Activated naive CD4-positive, alpha-beta T cell treated with Interleukin-2 at 50 U/mL for 16 hours (primary cell): Measurements from ENCODE around the gene ARMC2.
A peak's percentile ranks its signal among the peaks of the same experiment; 100 is the strongest.
"Not testable (repeated sequence)": the region's sequence is repeated elsewhere in the genome, so short reads cannot be mapped to it uniquely, and the experiment has no call there.

ENCODE experiments used
- DNase-seq: peaks from one replicate; pipeline ENCODE4 v3.0.0-alpha.2; 2020

Gene ARMC2

DNA sequence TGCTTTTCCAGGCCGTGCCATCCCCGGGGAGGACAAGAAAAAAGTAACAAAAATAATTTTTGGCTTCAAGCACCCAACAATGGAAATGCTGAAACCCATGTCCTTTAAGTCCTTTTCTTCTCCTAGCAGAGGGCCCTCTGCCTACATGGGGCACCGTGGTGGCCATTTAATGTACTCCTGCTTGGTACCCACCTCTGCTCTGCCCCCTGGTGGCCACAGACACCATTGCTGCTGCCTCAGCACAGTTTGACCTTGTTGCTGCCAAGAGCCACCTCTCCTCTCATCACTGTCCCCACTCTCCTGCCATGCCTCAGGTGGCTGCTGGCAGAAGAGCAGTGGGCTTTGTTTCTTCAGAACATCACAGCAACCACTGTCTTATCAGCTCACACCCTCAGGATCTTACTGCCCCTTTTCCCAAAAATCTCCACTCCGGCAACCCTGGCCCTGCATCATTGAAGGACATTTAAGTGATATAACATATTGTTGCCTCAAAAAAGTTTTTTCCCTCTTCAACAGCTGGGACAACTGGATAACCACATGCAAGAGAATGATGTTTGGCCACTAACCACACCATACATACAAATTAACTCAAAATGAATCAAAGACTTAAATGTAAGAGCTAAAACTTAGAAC lies 12.9 kb upstream of the ARMC2 start:
- peak; percentile 87 for DNase-seq

DNA sequence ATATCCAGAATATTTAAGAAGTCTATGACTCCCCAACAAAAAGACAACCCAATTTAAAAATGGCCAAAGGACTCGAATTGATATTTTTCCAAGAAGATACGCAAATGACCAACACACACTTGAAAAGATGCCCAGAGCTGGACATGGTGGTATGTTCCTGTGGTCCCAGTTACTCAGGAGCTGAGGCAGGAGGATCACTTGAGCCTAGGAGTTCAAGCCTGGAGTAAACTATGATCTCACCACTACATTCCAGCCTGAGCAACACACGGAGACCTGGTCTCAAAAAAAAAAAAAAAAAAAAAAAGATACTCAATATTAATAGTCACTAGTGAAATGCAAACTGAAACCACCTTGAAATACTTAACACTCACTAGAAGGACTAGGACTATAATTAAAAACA lies 12.2 kb upstream of the ARMC2 start:
- DNase-seq, result no peak

DNA sequence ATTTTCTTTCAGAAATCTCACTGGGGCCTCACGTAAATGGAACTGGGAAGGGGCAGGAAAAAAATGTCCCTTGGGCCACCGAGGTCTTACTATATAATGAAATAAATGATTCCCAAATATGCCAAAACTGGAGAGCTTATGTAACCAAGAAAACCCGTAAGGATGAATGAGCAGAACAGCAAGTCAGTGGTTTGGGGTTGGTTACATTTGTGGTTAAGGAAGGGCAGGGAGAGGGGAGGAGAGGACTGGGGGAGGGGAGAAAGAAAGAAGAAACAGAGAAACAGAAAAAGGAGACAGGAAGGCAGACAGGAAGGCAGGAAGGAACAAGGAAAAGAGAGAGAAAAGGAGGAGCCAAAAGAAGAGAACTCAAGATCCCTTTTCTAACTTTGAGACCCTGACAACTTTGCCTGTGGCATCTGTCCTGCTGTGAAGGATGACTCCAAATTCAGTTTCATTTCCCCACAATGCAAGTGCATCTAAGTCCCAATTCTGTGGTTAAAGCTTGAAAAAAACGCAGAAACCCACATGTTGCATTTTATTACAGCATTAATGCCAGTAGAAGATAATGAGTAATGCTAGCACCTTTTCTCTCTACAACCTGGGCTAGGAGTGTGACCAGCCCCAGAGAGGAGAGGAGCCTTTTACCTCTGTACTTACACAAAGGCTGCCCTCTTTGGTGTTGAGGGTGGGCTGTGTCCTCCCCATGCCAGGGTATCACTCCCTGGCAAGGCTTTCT lies 10.8 kb upstream of the ARMC2 start:
- no peak for DNase-seq

GRCh38 chr6:108838101-108838717 lies 10.0 kb upstream of the ARMC2 start:
- DNase-seq, result no peak

- DNase-seq, result no peak
These were observed 9.1 kb upstream of the ARMC2 start for GRCh38 chr6:108839083-108839642.

DNA sequence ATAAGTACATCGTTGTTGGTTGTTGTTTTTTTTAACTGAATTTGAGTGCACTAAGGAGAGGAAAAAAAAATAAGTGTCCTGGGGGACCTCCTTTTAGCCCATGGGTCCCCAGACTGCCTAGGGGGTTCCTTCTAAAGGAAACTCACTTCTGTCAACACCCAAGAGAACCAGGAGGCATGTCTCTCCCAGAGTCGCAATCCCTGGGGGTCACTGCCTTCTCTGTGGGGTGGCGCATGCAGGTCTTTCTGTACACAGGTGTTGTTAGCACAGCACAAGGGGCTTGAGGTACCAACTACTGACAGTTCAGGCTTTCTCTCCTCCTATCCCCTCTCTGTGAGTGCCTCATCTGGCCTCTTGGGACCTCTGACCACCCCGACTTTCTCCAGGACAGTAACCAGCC lies 7.3 kb upstream of the ARMC2 start:
- DNase-seq, result no peak

DNA sequence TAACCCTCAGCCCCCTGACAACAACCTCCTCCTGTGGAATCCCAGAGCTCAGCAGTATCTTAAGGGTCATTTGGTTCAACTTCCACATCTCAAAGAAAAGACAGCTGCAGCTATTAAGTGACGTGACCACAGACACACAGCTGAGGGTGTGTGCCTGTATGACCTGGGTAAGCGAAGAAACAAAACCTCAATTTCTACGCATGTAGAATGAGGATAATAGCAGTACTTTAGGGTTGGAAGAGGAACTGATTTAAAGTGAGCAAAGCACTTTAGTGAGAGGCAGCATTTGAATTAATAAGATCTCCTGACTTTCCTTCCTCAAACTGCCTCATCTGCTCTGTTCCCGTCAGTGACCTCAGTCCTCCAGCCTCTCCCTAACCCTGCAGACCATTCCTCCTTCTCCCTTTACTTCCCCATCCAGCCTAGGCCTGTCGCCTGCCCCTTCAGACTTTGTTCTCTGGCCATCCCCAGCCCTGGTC lies 6.8 kb upstream of the ARMC2 start:
- no peak for DNase-seq

DNA sequence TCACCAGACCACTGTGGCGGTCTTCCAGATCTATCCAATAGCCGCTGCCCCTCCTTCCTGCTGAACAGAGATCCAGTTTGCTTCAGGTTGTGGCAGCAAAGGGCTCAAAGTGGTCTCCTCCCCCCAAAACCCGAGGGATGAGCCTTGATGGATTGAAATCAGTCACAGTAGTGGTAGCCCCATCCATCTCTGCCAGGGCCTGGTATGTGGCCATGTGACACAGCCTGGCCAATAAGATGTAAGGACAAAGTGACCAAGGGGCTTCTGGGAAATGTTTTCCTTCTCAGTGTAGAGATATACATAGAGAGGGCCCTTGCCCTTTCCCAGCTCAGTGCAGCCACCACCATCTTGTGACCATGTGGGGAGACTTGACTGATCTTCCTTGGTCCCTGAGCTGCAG lies 4.1 kb upstream of the ARMC2 start:
- no peak for DNase-seq

DNA sequence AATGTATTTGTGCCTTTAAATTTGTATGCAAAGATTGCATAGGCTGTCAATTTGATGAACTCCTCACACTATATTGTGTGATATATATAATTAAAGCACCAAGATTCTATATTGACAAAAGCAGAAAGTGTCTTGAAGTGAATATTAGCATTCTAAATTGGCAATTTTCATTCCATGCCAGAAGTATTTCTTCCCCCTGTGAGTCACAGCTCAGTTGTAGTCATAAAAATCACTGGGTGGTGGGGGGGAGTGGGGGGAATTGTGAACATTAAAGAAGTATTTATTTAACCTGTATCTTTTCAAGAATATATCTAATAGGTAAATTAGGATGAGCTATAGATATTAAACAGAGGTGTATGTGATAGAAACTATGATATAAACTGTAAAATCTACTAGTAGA lies 3.1 kb upstream of the ARMC2 start:
- no peak for DNase-seq

DNA sequence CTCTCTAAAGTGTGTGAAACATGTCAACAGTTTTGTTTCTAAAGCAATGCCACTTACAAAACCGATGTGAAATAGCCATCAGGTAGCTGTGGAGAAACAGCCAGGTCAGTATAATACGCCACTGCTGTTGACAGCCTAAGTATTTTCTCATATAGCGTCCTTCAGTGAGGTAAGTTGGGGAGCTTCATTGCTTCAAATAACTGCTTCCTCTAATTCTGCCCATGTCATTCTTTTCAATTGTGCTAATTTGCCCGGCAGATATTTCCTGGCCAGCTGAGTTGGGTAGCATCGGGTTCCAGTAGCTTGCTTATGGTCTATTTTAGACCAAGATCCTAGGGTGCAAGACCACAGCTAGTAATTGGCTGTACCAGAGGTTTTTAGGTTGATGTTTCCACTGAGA lies 2.1 kb upstream of the ARMC2 start:
- no peak for DNase-seq

DNA sequence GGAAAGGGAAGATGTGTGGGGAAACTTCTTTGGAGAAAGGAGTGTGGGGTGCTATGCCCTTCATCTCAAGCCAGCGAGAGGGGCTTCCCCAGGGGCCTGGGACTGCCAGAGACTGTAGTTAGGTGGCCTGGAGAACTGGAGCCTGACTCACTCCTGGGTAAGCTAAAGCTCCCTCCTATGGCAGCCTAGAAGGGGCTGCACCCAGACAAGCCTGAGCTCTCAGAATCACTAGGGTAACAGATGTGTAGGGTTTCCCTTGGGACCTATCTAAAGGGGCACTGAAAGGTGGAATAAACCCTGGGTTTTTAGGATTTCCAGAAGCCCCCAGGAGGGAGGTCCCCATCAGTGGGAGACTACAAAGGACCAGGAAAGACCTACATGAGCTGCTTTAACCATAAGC lies 1.6 kb upstream of the ARMC2 start:
- no peak for DNase-seq

DNA sequence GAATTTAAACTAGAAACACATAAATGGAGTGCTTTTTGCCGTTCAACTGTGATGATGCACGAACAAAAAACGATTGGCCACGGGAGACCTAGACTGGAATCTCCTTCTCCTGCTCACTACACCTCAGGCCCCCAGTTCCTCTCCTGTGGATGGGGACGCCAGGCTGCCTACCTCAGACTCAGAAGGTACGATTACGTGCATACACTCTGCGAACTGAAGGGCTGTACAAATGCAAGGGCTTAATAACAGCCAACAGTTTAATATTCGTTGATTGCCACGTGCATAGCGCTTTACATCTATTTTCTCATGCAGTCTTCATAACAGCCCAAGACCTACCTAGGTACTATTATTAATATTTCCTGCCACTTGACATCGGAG lies 495 bp upstream of the ARMC2 start:
- no peak for DNase-seq

GRCh38 chr6:108850669-108851465 lies 2.6 kb downstream of the ARMC2 start:
- DNase-seq, result no peak

- DNase-seq, result no peak
These were observed 3.5 kb downstream of the ARMC2 start for GRCh38 chr6:108851756-108852155.

DNA sequence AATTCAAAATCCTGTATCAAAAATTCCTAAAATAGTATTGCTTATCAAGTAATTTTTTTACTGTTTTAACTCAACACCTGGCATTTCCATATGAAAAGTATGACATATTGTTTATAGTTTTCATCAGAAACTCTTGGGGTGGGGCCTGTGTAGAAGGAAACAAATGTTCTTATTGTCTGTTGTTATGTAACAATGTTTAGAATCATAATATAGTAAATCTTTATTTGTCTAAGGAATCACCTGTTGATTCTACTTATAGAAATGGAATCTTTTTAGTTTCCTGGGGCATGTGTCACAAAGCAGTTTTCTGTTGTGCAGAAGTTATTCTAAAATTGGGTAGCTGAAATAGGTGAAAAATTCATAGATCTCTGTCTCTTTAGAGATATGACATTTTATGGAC lies 4.9 kb downstream of the ARMC2 start:
- no peak for DNase-seq

- DNase-seq, result no peak
These were observed 14.4 kb downstream of the ARMC2 start for GRCh38 chr6:108862479-108863191.

DNA sequence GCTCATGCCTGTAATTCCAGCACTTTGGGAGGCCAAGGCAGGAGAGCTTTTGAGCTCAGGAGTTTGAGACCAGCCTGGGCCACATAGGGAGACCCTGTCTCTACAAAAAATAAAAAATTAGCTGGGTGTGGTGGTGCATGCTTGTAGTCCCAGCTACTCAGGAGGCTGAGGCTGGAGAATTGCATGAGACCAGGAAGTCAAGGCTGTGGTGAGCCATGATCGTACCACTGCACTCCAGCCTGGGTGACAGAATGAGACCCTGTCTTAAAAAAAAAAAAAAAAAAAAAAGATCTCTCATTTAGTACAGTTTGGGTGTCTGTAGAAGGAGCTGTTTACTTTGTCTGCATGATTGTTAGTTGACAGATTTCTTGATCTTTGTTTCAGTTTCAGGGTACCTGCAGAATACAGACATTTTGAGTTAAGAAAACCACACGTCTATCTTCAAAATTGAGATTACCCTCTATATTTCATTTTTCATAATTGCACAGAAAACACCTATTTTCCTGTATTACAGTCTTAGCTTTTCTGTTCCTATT lies 17.6 kb downstream of the ARMC2 start:
- DNase-seq, result not testable (repeated sequence)

DNA sequence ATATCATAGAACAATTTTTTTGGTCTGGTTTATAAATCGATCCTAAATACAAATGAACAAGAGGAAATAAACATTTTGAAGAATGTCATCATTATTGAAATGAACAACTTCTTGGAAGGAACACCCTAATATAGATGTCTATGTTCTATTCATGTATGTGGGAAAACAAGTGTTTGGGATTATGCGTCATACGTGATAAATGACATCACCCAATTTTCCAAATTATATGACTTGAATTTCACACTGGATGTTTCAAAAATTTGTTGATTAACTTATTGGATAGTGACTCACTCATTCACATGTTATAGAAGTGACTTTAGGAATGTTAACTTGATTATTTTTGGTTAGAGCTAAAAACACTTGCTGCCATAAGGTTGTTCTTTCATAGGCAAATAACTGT lies 18.6 kb downstream of the ARMC2 start:
- DNase-seq, result no peak

DNA sequence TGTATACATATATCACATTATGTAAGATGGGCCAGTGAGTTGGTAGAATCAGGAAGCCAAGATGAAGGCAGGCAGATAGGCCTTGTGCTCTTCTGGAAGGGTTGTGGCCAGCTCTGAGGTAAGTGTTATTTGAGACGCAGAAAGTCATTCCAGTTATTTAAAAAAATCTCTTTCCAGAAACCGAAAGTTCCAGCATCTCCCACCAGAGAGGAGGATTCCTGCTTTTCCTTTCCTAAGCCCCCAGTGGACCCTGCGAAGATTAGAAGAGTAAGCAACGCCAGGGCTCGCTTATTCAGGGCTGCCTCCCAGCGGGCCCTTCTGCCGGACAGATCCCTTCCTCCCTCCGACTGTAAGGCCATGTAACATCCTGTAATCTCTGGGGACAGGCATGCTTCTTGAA lies 20.4 kb downstream of the ARMC2 start:
- DNase-seq, result no peak

- no peak for DNase-seq
These were observed 21.7 kb downstream of the ARMC2 start for GRCh38 chr6:108869876-108870275.

DNA sequence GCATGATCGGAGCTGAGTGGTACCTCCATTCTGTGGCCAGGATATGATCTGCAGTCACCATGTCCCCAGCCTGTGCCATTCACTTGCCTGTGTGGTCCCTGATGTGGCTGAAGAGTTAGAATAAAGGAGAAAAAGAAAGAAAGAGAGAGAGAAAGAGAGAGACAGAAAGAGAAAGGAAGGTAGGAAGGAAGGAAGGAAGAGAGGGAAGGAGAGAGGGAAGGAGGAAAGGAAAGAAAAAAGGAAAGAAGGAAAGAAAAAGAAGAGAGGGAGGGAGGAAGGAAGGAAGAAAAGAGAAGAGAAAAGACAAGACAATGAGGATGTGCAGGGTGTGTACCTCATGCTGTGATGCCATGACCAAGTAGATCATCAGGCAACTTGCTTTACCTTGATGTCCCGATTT lies 22.1 kb downstream of the ARMC2 start:
- DNase-seq, result no peak

GRCh38 chr6:108872141-108872557 lies 23.9 kb downstream of the ARMC2 start:
- DNase-seq, result peak; percentile 18
